Measurements from ENCODE around the gene BAAT. TPM values are rescaled to one million over a fixed set of nuclear protein-coding genes. Genes with fewer than 3 reads are reported as not detected.

Gene BAAT
- total RNA-seq, 1 experiment from 2014 or later, result 0.17 TPM

DNA sequence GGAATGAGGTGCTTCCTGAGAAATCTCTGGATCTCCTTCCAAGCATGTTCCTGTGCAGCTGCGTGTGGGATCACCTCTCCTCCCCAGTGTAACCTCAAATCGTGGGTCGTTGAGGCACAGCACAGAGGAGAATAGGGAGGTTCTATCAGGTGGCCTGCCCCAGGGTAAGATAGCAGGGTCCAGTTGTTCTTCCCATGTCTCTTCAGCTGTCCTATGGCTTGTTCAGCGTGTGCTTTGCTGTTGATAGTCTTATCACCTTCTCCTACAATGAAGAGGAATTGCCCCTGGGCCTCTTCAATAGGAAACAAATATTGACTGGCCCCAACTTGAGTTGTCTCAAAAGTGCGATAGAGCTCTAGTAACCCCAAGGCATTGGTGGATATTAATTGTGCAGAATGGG, 22.4 kb downstream of the BAAT start (continued):
- TF ChIP-seq, protein P1, sequence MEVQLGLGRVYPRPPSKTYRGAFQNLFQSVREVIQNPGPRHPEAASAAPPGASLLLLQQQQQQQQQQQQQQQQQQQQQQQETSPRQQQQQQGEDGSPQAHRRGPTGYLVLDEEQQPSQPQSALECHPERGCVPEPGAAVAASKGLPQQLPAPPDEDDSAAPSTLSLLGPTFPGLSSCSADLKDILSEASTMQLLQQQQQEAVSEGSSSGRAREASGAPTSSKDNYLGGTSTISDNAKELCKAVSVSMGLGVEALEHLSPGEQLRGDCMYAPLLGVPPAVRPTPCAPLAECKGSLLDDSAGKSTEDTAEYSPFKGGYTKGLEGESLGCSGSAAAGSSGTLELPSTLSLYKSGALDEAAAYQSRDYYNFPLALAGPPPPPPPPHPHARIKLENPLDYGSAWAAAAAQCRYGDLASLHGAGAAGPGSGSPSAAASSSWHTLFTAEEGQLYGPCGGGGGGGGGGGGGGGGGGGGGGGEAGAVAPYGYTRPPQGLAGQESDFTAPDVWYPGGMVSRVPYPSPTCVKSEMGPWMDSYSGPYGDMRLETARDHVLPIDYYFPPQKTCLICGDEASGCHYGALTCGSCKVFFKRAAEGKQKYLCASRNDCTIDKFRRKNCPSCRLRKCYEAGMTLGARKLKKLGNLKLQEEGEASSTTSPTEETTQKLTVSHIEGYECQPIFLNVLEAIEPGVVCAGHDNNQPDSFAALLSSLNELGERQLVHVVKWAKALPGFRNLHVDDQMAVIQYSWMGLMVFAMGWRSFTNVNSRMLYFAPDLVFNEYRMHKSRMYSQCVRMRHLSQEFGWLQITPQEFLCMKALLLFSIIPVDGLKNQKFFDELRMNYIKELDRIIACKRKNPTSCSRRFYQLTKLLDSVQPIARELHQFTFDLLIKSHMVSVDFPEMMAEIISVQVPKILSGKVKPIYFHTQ (CRISPR knock-in tag; IDR thresholded peaks at IDR 0.05), result no peak

DNA sequence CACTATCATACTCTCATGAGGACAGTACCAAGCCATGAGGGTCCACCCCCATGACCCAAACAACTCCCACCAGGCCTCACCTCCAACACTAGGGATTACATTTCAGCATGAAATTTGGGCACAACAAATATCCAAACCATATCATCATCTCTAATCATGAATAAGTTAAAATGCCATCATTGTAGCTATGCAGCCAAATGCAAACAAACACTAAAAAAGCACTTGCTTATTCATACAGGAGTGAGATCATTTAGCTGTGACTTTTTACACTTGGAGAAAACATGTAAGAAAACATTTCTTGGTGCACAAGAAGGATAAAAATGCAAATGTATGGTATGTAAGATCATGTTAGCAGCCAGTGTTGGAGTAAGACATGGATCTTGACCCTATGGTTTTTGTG, 24.2 kb downstream of the BAAT start:
- H3K9me3 Mint-ChIP-seq, result peaks cover 8% of the 10 kb centered on the region
- no peaks in the 10 kb centered on the region for H3K27me3 Mint-ChIP-seq (ENCODE audit: low read depth)
- DNase-seq (ENCODE audit: low spot score), result no peak
- POLR2A ChIA-PET, result no interaction called here
- no peak overlapping the region for H3K27ac Mint-ChIP-seq
- ATAC-seq, result no peak
- TF ChIP-seq RORB (CRISPR knock-in tag; IDR thresholded peaks at IDR 0.05) (no peak), FOXK1 (CRISPR knock-in tag; IDR thresholded peaks at IDR 0.05) (no peak), ZNF416 (CRISPR knock-in tag; IDR thresholded peaks at IDR 0.05) (no peak), ZNF138 (CRISPR knock-in tag; conservative IDR thresholded peaks at IDR 0.05) (no peak), TP53 (CRISPR knock-in tag; IDR thresholded peaks at IDR 0.05) (no peak), MYBL2 (CRISPR knock-in tag; IDR thresholded peaks at IDR 0.05) (no peak), EMX1 (CRISPR knock-in tag; IDR thresholded peaks at IDR 0.05) (no peak), JUN (CRISPR knock-in tag; IDR thresholded peaks at IDR 0.05) (no peak), PRRX2 (CRISPR knock-in tag; IDR thresholded peaks at IDR 0.05) (no peak), GTF2I (CRISPR knock-in tag; conservative IDR thresholded peaks at IDR 0.05) (no peak), ZBTB21 (CRISPR knock-in tag; IDR thresholded peaks at IDR 0.05; ENCODE audit: borderline replicate concordance) (no peak), MXD4 (CRISPR knock-in tag; IDR thresholded peaks at IDR 0.05; ENCODE audit: borderline replicate concordance) (no peak), ELF4 (CRISPR knock-in tag; IDR thresholded peaks at IDR 0.05; ENCODE audit: low read depth) (no peak), SMAD4 (CRISPR knock-in tag; IDR thresholded peaks at IDR 0.05) (no peak), ZNF219 (CRISPR knock-in tag; IDR thresholded peaks at IDR 0.05; ENCODE audit: borderline replicate concordance) (no peak)
- TF ChIP-seq, protein P2, sequence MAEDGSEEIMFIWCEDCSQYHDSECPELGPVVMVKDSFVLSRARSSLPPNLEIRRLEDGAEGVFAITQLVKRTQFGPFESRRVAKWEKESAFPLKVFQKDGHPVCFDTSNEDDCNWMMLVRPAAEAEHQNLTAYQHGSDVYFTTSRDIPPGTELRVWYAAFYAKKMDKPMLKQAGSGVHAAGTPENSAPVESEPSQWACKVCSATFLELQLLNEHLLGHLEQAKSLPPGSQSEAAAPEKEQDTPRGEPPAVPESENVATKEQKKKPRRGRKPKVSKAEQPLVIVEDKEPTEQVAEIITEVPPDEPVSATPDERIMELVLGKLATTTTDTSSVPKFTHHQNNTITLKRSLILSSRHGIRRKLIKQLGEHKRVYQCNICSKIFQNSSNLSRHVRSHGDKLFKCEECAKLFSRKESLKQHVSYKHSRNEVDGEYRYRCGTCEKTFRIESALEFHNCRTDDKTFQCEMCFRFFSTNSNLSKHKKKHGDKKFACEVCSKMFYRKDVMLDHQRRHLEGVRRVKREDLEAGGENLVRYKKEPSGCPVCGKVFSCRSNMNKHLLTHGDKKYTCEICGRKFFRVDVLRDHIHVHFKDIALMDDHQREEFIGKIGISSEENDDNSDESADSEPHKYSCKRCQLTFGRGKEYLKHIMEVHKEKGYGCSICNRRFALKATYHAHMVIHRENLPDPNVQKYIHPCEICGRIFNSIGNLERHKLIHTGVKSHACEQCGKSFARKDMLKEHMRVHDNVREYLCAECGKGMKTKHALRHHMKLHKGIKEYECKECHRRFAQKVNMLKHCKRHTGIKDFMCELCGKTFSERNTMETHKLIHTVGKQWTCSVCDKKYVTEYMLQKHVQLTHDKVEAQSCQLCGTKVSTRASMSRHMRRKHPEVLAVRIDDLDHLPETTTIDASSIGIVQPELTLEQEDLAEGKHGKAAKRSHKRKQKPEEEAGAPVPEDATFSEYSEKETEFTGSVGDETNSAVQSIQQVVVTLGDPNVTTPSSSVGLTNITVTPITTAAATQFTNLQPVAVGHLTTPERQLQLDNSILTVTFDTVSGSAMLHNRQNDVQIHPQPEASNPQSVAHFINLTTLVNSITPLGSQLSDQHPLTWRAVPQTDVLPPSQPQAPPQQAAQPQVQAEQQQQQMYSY (CRISPR knock-in tag; IDR thresholded peaks at IDR 0.05), result no peak
- TF ChIP-seq, protein P3, sequence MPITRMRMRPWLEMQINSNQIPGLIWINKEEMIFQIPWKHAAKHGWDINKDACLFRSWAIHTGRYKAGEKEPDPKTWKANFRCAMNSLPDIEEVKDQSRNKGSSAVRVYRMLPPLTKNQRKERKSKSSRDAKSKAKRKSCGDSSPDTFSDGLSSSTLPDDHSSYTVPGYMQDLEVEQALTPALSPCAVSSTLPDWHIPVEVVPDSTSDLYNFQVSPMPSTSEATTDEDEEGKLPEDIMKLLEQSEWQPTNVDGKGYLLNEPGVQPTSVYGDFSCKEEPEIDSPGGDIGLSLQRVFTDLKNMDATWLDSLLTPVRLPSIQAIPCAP (CRISPR knock-in tag; IDR thresholded peaks at IDR 0.05), result no peak
- TF ChIP-seq, protein P4, sequence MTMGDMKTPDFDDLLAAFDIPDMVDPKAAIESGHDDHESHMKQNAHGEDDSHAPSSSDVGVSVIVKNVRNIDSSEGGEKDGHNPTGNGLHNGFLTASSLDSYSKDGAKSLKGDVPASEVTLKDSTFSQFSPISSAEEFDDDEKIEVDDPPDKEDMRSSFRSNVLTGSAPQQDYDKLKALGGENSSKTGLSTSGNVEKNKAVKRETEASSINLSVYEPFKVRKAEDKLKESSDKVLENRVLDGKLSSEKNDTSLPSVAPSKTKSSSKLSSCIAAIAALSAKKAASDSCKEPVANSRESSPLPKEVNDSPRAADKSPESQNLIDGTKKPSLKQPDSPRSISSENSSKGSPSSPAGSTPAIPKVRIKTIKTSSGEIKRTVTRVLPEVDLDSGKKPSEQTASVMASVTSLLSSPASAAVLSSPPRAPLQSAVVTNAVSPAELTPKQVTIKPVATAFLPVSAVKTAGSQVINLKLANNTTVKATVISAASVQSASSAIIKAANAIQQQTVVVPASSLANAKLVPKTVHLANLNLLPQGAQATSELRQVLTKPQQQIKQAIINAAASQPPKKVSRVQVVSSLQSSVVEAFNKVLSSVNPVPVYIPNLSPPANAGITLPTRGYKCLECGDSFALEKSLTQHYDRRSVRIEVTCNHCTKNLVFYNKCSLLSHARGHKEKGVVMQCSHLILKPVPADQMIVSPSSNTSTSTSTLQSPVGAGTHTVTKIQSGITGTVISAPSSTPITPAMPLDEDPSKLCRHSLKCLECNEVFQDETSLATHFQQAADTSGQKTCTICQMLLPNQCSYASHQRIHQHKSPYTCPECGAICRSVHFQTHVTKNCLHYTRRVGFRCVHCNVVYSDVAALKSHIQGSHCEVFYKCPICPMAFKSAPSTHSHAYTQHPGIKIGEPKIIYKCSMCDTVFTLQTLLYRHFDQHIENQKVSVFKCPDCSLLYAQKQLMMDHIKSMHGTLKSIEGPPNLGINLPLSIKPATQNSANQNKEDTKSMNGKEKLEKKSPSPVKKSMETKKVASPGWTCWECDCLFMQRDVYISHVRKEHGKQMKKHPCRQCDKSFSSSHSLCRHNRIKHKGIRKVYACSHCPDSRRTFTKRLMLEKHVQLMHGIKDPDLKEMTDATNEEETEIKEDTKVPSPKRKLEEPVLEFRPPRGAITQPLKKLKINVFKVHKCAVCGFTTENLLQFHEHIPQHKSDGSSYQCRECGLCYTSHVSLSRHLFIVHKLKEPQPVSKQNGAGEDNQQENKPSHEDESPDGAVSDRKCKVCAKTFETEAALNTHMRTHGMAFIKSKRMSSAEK (CRISPR knock-in tag; IDR thresholded peaks at IDR 0.05; ENCODE audit: borderline replicate concordance), result no peak
- TF ChIP-seq, protein P5, sequence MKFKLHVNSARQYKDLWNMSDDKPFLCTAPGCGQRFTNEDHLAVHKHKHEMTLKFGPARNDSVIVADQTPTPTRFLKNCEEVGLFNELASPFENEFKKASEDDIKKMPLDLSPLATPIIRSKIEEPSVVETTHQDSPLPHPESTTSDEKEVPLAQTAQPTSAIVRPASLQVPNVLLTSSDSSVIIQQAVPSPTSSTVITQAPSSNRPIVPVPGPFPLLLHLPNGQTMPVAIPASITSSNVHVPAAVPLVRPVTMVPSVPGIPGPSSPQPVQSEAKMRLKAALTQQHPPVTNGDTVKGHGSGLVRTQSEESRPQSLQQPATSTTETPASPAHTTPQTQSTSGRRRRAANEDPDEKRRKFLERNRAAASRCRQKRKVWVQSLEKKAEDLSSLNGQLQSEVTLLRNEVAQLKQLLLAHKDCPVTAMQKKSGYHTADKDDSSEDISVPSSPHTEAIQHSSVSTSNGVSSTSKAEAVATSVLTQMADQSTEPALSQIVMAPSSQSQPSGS (CRISPR knock-in tag; IDR thresholded peaks at IDR 0.05; ENCODE audit: borderline replicate concordance, low read depth), result no peak
- TF ChIP-seq, protein P6, sequence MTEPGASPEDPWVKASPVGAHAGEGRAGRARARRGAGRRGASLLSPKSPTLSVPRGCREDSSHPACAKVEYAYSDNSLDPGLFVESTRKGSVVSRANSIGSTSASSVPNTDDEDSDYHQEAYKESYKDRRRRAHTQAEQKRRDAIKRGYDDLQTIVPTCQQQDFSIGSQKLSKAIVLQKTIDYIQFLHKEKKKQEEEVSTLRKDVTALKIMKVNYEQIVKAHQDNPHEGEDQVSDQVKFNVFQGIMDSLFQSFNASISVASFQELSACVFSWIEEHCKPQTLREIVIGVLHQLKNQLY (CRISPR knock-in tag; IDR thresholded peaks at IDR 0.05), result no peak
- CTCF ChIA-PET, result no interaction called here
- no peaks in the 10 kb centered on the region; the same call in 1 of the 2 replicates for H3K36me3 Mint-ChIP-seq
- H3K4me3 Mint-ChIP-seq, result no peak overlapping the region
- H3K4me1 Mint-ChIP-seq, result no peaks in the 10 kb centered on the region

Measured in WTC11 (cell line).